Measurements from ENCODE around the gene SH3RF3. TPM values are rescaled to one million over a fixed set of nuclear protein-coding genes. Genes with fewer than 3 reads are reported as not detected.

Gene SH3RF3
- total RNA-seq, 4 donors from 2014 or later = 2.8 to 5.7 (median 3.0) TPM

DNA sequence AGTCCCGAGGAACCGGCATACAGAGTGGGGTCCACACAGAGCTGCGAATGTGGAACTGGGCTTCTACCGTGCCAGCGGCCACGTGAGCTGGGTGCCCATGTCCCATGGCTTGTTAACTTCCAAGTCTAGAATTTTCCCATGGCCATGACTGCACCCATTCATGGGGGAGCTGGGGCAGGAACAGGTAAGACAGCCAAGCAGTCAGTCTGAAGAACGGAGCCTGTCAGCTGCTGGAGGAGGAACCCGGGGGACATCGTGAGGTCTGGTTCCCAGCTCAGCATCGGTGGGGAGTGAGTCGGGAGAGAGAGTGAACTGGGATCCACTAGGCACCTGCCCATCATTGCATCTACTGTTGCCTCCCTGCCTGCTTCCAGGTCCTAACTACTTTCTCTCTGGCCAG lies 86.9 kb downstream of the SH3RF3 start:
- intact Hi-C loops (cut with DNase I; ENCODE audit: low total_unique reads) (no loop called here), in situ Hi-C loops (cut with MboI; ENCODE audit: low sequenced_read_pairs in 4 of 4) (no loop called here)
- Histone ChIP-seq H3K9me3 (no peaks in the 10 kb centered on the region), H3K4me3 (no peak overlapping the region), H3K27ac (no peak overlapping the region), H3K36me3 (no peaks in the 10 kb centered on the region), H3K27me3 (no peaks in the 10 kb centered on the region), H3K4me1 (peaks cover 20 to 28% of the 10 kb centered on the region in 2 donors)
- DNase-seq (no peak), ATAC-seq (no peak)
- TF ChIP-seq, protein P1, sequence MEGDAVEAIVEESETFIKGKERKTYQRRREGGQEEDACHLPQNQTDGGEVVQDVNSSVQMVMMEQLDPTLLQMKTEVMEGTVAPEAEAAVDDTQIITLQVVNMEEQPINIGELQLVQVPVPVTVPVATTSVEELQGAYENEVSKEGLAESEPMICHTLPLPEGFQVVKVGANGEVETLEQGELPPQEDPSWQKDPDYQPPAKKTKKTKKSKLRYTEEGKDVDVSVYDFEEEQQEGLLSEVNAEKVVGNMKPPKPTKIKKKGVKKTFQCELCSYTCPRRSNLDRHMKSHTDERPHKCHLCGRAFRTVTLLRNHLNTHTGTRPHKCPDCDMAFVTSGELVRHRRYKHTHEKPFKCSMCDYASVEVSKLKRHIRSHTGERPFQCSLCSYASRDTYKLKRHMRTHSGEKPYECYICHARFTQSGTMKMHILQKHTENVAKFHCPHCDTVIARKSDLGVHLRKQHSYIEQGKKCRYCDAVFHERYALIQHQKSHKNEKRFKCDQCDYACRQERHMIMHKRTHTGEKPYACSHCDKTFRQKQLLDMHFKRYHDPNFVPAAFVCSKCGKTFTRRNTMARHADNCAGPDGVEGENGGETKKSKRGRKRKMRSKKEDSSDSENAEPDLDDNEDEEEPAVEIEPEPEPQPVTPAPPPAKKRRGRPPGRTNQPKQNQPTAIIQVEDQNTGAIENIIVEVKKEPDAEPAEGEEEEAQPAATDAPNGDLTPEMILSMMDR (IDR thresholded peaks at IDR 0.05 in 4 of 5, conservative IDR thresholded peaks at IDR 0.05 in 1 of 5) = no peak
- no peak for TF ChIP-seq POLR2A (IDR thresholded peaks at IDR 0.05)

DNA sequence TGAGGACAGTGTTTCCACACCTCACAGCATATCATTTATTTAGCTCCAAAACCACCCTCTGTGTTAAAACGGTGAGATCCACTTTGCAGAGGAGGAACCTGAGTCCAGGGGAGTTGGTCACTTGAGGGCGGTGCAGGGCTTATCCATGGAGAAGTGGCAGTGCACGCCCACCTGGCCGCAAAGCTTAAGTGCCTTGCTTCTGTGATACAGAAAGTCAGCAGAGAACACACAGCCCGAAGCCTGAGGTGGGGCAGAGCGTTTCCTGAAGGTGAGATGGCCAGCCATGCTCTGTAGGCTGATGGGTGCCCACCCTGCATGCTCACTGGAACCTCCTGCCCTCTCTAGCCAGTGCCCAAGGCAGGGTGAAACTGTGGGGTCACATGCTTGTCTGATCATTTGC lies 87.3 kb downstream of the SH3RF3 start:
- Histone ChIP-seq H3K4me3 (no peak overlapping the region), H3K27me3 (no peaks in the 10 kb centered on the region), H3K9me3 (no peaks in the 10 kb centered on the region), H3K27ac (no peak overlapping the region), H3K4me1 (peaks cover 20 to 28% of the 10 kb centered on the region in 2 donors), H3K36me3 (no peaks in the 10 kb centered on the region)
- TF ChIP-seq, protein P1 (IDR thresholded peaks at IDR 0.05 in 4 of 5, conservative IDR thresholded peaks at IDR 0.05 in 1 of 5) = no peak
- no peak for TF ChIP-seq POLR2A (IDR thresholded peaks at IDR 0.05)
- ATAC-seq (no peak), DNase-seq (no peak)
- intact Hi-C loops (cut with DNase I; ENCODE audit: low total_unique reads) = no loop called here
- in situ Hi-C loops (cut with MboI; ENCODE audit: low sequenced_read_pairs in 4 of 4) = no loop called here

DNA sequence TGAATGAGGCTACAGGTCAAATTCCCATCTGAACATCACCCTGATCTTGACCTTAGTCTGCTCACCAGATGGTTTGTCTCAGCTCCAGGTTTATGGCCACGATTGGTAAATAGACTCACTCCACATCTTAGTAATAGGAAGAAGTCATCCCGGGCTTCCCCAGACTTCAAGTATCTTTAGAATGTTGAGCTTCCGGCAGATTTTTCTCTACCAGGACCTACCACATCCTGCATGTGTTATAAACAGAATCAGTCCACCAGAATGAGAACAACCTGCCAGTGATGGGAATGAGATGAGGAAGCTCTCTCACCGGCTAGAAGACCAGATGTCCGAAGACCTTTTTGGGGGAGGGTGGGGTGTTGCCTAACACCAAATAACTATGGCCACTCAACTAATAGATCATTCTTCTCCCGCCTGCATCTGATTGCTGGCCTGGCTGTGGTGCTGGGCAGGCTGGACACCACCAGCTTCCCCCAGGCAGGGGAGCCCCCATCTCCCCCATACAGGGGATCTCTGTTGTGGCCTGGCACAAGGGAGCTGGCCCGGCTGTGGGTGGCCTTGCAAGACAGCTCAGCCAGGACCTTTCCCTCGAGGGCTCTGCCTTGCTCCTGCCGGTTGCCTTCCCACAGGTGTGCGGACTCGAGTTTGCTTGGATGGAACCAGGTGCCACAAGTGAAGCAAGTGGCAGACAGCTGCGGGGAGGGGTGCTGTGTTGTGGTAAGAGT lies 88.5 kb downstream of the SH3RF3 start:
- H3K4me3 ChIP-seq = no peak overlapping the region
- TF ChIP-seq, protein P1 (IDR thresholded peaks at IDR 0.05 in 4 of 5, conservative IDR thresholded peaks at IDR 0.05 in 1 of 5) = no peak
- no peak for TF ChIP-seq POLR2A (IDR thresholded peaks at IDR 0.05)
- peaks cover 20 to 28% of the 10 kb centered on the region in 2 donors for H3K4me1 ChIP-seq
- H3K27ac ChIP-seq = no peak overlapping the region
- ATAC-seq (no peak), DNase-seq (no peak)
- no peaks in the 10 kb centered on the region for H3K27me3 ChIP-seq
- H3K9me3 ChIP-seq = no peaks in the 10 kb centered on the region
- in situ Hi-C loops (cut with MboI; ENCODE audit: low sequenced_read_pairs in 4 of 4) (no loop called here), intact Hi-C loops (cut with DNase I; ENCODE audit: low total_unique reads) (no loop called here)
- no peaks in the 10 kb centered on the region for H3K36me3 ChIP-seq

DNA sequence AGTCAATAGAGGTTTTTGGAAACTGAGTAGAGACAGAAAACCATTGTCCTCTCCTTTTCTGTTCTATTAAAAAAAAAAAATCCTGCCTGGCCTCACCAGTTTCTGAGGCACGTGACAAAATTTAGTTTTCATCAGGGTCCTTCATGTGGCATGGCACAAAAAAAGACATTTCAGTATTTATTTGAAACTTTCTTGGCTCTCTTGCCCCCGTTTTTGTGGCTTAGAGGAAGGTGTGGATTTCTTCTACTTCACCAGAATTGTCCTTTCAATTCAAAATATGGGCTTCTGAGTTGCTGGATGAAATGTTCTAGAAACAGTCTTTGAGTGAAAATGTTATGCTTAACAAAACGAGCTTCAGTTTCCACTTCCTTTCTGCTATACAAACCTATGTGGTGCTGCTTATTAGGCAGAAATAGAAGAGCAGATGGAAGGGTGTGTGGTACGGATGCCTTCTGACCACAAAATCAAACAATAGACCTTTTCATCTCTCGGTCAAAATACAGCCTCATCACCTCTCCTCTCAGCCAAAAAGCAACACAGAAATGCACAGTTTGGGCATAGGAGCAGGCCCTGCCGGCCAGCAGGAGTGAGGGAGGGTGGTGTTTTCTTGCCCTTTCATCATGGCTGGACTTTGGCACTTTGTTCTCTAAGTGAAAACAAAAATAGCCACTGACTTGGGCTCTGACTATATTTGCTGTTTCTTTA lies 89.2 kb downstream of the SH3RF3 start:
- no peak for DNase-seq
- Histone ChIP-seq H3K27ac (peak overlapping the region in 3 of 4 donors; percentile 7 to 37 (median 18)), H3K27me3 (no peaks in the 10 kb centered on the region), H3K4me3 (no peak overlapping the region), H3K9me3 (no peaks in the 10 kb centered on the region), H3K36me3 (no peaks in the 10 kb centered on the region), H3K4me1 (peaks cover 20 to 28% of the 10 kb centered on the region in 2 donors)
- ATAC-seq = peak; percentile 62 to 67
- in situ Hi-C loops (cut with MboI; ENCODE audit: low sequenced_read_pairs in 4 of 4) (no loop called here), intact Hi-C loops (cut with DNase I; ENCODE audit: low total_unique reads) (no loop called here)
- no peak for TF ChIP-seq POLR2A (IDR thresholded peaks at IDR 0.05)
- TF ChIP-seq, protein P1 (IDR thresholded peaks at IDR 0.05 in 4 of 5, conservative IDR thresholded peaks at IDR 0.05 in 1 of 5) = no peak
